IMR-90 (cell line): Measurements from ENCODE around the gene SORL1.

ENCODE experiments used
- BHLHE40 ChIP-seq: fragments of 150-350 bp; IDR thresholded peaks from 2 replicates; pipeline ENCODE4 v1.6.1; 2016; ENCODE audit warnings: mild to moderate bottlenecking, low read depth, low read length
- CTCF ChIP-seq: conservative IDR thresholded peaks from 2 replicates; pipeline ENCODE4 v1.5.1; 2012; ENCODE audit warnings: mild to moderate bottlenecking, low read depth, low read length, improper control_type of control experiment
- FOS ChIP-seq: fragments of 150-350 bp; IDR thresholded peaks from 2 replicates; pipeline ENCODE4 v1.6.1; 2016; ENCODE audit warnings: low read depth, low read length
- MAFK ChIP-seq: IDR thresholded peaks from 2 replicates; pipeline ENCODE4 v1.6.1; 2012; ENCODE audit warnings: low read depth, low read length, improper control_type of control experiment
- MAZ ChIP-seq: IDR thresholded peaks from 2 replicates; pipeline ENCODE4 v1.6.1; 2012; ENCODE audit warnings: low read depth, mild to moderate bottlenecking, low read length, improper control_type of control experiment, moderate library complexity, borderline replicate concordance
- MXI1 ChIP-seq: IDR thresholded peaks from 2 replicates; pipeline ENCODE4 v1.6.1; 2012; ENCODE audit warnings: low read depth, mild to moderate bottlenecking, low read length, moderate library complexity, borderline replicate concordance
- POLR2A ChIP-seq: IDR thresholded peaks from 2 replicates; pipeline ENCODE4 v1.6.1; 2012; ENCODE audit warnings: mild to moderate bottlenecking, low read depth, low read length
- RAD21 ChIP-seq: IDR thresholded peaks from 2 replicates; pipeline ENCODE4 v1.6.1; 2012; ENCODE audit warnings: low read length, improper control_type of control experiment
- RCOR1 ChIP-seq: IDR thresholded peaks from 2 replicates; pipeline ENCODE4 v1.6.1; 2012; ENCODE audit warnings: mild to moderate bottlenecking, low read length, improper control_type of control experiment; ENCODE audit not compliant: insufficient replicate concordance
- RFX5 ChIP-seq: IDR thresholded peaks from 2 replicates; pipeline ENCODE4 v1.8.0; 2012; ENCODE audit warnings: low read depth, mild to moderate bottlenecking, low read length, moderate library complexity
- TF ChIP-seq, protein P1 (sequence below): fragments of 150-350 bp; IDR thresholded peaks from 2 replicates; pipeline ENCODE4 v1.6.1; 2017; ENCODE audit warnings: mild to moderate bottlenecking, antibody characterized with exemption, low read length, low read depth

DNA sequence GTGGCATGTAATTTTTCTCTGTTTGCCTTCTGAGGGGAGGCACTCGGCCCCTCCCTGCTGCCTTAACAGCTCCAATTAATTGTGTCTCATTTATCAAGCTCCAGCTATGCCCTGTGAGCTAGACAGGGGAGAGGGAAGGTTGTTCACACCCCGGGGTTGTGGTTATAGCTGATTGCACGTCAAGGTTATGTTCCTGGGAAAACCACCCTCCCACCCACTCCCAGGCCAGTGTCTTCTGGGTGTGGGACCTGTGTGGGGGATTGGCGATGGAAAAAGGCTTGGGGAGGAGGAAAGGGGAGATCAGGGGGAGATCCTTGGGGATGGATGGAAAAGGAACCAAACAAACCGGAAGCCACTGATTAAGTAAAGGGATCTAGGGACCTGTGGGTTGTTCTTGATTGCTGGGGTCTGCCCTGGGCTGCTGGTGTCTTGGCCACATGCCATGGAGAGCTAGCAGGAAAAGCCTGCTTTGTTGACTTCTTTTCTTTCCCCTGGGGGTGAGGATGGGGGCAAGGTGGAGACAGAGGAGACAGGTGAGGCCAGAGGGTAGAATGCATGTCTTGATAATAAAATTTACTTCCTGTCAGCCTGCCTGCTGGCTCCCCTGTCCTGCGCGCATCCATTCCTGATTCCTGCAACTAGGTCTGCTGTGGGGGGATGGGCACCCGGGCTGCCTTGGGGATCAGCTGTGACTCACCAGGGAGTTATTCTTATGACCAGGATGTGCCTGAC is 14.1 kb downstream of the SORL1 start:
- no peak for TF ChIP-seq CTCF
- TF ChIP-seq POLR2A = no peak
- no peak for TF ChIP-seq MXI1
- no peak for TF ChIP-seq MAFK
- TF ChIP-seq RAD21 = no peak
- TF ChIP-seq BHLHE40 = 0 out of 2 replicates have a peak, but pooled peaks have one; percentile 43
- TF ChIP-seq MAZ = no peak
- peak; percentile 92 for TF ChIP-seq FOS
- TF ChIP-seq RCOR1 = no peak
- TF ChIP-seq, protein P1, sequence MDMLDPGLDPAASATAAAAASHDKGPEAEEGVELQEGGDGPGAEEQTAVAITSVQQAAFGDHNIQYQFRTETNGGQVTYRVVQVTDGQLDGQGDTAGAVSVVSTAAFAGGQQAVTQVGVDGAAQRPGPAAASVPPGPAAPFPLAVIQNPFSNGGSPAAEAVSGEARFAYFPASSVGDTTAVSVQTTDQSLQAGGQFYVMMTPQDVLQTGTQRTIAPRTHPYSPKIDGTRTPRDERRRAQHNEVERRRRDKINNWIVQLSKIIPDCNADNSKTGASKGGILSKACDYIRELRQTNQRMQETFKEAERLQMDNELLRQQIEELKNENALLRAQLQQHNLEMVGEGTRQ = no peak
- no peak for TF ChIP-seq RFX5
